GM12878 (cell line): ENCODE data around the gene LENEP. TPM values are rescaled to one million over a fixed set of nuclear protein-coding genes. Genes with fewer than 3 reads are reported as not detected.

ENCODE experiments used
- ATAC-seq: fragments of 200-7000 bp; cut with Tn5 transposase; 3 replicates; pipeline ENCODE4 v1.9.1; 2020; ENCODE audit warnings: mild to moderate bottlenecking, moderate library complexity
- BruUV-seq: library from RNA; stranded (reverse); fragments of 400-500 nt; replicated peaks from 2 replicates; lab custom pipeline; 2021; lab: Mats Ljungman, UMichigan
- CTCF ChIA-PET: fragments of 300-600 bp; sonication (Branson Sonifier 250); formaldehyde crosslinking; extraction: SDS; loops from one replicate; lab custom pipeline; 2021; ENCODE audit warnings: inconsistent platforms; lab: Yijun Ruan, JAX
- POLR2A ChIA-PET: fragments of 350-600 bp; formaldehyde crosslinking; extraction: SDS; loops from one replicate; lab custom pipeline; 2021; ENCODE audit warnings: inconsistent platforms; lab: Charles Lee
- RAD21 ChIA-PET: fragments of 300-600 bp; sonication (Branson Sonifier 250); formaldehyde crosslinking; loops from one replicate; lab custom pipeline; 2023; ENCODE audit warnings: antibody characterized with exemption; ENCODE audit not compliant: unreplicated experiment; lab: Charles Lee
- SMC1A ChIA-PET: fragments of 300-600 bp; sonication (Branson Sonifier 250); formaldehyde crosslinking; loops from one replicate; lab custom pipeline; 2023; ENCODE audit not compliant: unreplicated experiment, uncharacterized antibody; lab: Charles Lee
- DNase-seq: peaks from one replicate; pipeline ENCODE4 v3.0.0-alpha.2; 2011; ENCODE audit warnings: low read depth, low spot score
- FAIRE-seq: peaks from 3 replicates; lab custom pipeline; 2011; peaks lifted over from hg19 to GRCh38; lab: Jason Lieb, UNC
- H2AFZ ChIP-seq: 2 replicates; pipeline ENCODE4 v1.6.0; 2011; ENCODE audit warnings: low read depth, low read length, control low read depth; ENCODE audit not compliant: control insufficient read depth
- H3K27ac ChIP-seq: 2 replicates; pipeline ENCODE4 v1.5.1; 2011; ENCODE audit warnings: control low read depth; ENCODE audit not compliant: control insufficient read depth, insufficient read depth
- H3K27me3 ChIP-seq, 2 experiments: replicated peaks in 1 of 2; 2 replicates each; pipeline versions ENCODE4 v1.6.0 to v1.6.1; 2011; ENCODE audit warnings: low read length in 1 of 2; ENCODE audit not compliant: control insufficient read depth in 2 of 2, insufficient read depth in 2 of 2
- H3K36me3 ChIP-seq, 2 experiments: 2 replicates each; pipeline ENCODE4 v1.5.1; 2011; ENCODE audit warnings: low read length in 1 of 2; ENCODE audit not compliant: control insufficient read depth in 2 of 2, insufficient read depth in 2 of 2
- H3K4me1 ChIP-seq: 2 replicates; pipeline ENCODE4 v1.6.1; 2011; ENCODE audit warnings: mild to moderate bottlenecking, low read length, moderate library complexity, mixed read lengths; ENCODE audit not compliant: control insufficient read depth, insufficient read depth
- H3K4me2 ChIP-seq: 2 replicates; pipeline ENCODE4 v1.6.0; 2011; ENCODE audit warnings: control low read depth; ENCODE audit not compliant: control insufficient read depth, insufficient read depth
- H3K4me3 ChIP-seq: fragments of 200-600 bp; sonication (generic); 2 replicates; pipeline ENCODE4 v1.5.1; 2016
- H3K79me2 ChIP-seq: 2 replicates; pipeline ENCODE4 v1.6.0; 2011; ENCODE audit warnings: low read length; ENCODE audit not compliant: control insufficient read depth, insufficient read depth
- H3K9ac ChIP-seq: 2 replicates; pipeline ENCODE4 v1.8.0; 2011; ENCODE audit warnings: low read length, control low read depth, mixed read lengths; ENCODE audit not compliant: control insufficient read depth, insufficient read depth
- H3K9me3 ChIP-seq: replicated peaks from 3 replicates; pipeline ENCODE4 v1.5.1; 2011; ENCODE audit warnings: mild to moderate bottlenecking, low read length; ENCODE audit not compliant: control insufficient read depth, insufficient read depth
- H4K20me1 ChIP-seq: 2 replicates; pipeline ENCODE4 v1.6.0; 2011; ENCODE audit not compliant: control insufficient read depth, insufficient read depth
- BCL3 ChIP-seq: IDR thresholded peaks from 2 replicates; pipeline ENCODE4 v1.6.1; 2011; ENCODE audit warnings: borderline replicate concordance, low read depth, mild to moderate bottlenecking, moderate library complexity, low read length; ENCODE audit not compliant: insufficient read depth, poor library complexity, severe bottlenecking
- CHD1 ChIP-seq: IDR thresholded peaks from 2 replicates; pipeline ENCODE4 v1.6.1; 2012; ENCODE audit warnings: low read depth, low read length, improper control_type of control experiment
- GABPA ChIP-seq: IDR thresholded peaks from 2 replicates; pipeline ENCODE4 v1.6.1; 2014; ENCODE audit warnings: antibody characterized with exemption, low read depth, mild to moderate bottlenecking, inconsistent platforms
- NFYB ChIP-seq: IDR thresholded peaks from 2 replicates; pipeline ENCODE4 v1.6.1; 2011; ENCODE audit warnings: low read depth, mild to moderate bottlenecking, low read length, improper control_type of control experiment, moderate library complexity; ENCODE audit not compliant: insufficient read depth
- REST ChIP-seq: IDR thresholded peaks from 2 replicates; pipeline ENCODE4 v1.6.1; 2012; ENCODE audit warnings: mild to moderate bottlenecking, low read depth, low read length
- SIN3A ChIP-seq: IDR thresholded peaks from 2 replicates; pipeline ENCODE4 v1.6.1; 2012; ENCODE audit warnings: low read depth, low read length, improper control_type of control experiment
- TAF1 ChIP-seq: IDR thresholded peaks from 2 replicates; pipeline ENCODE4 v1.6.1; 2011; ENCODE audit warnings: mild to moderate bottlenecking, low read depth, low read length, borderline replicate concordance
- WGBS: methylation state at CpG from one replicate; pipeline ENCODE4 v1.1.6; 2016; ENCODE audit warnings: low lambda C conversion rate; ENCODE audit not compliant: insufficient replicate concordance, insufficient coverage; ENCODE audit errors: missing lambda C conversion rate; 5-methylcytosine and 5-hydroxymethylcytosine counted together
- in situ Hi-C: fragments of 300-500 bp; cut with MboI; formaldehyde crosslinking; loops from 9 replicates; pipeline ENCODE4 v1.14.3; 2018; ENCODE audit warnings: mixed read lengths
- intact Hi-C: fragments of 100-400 bp; cut with micrococcal nuclease; formaldehyde crosslinking; loops from one replicate; pipeline ENCODE4 v1.14.2; 2022; ENCODE audit not compliant: unreplicated experiment
- polyA plus RNA-seq, 11 experiments: library from polyadenylated mRNA; depleted of rRNA in 4 of 11; unstranded in 6 of 11; stranded (reverse) in 5 of 11; fragments of >200 nt; fragmentation: Nextera tagmentation in 4 of 11; fragmentation: Illumina TruSeq in 1 of 11; extraction: Ambion mirVana in 4 of 11; extraction: Trizol in 1 of 11; gene quantifications; 1 replicate in 1 of 11; 2 replicates in 10 of 11; pipeline versions ENCODE4 v1.2.1 to v1.2.3, GENCODE V29; 2011 to 2016; ENCODE audit warnings: inconsistent platforms in 2 of 11, missing spikeins in 2 of 11, low read depth in 1 of 11
- total RNA-seq, 4 experiments: library from RNA; depleted of rRNA in 3 of 4; stranded (reverse); fragments of >200 nt in 3 of 4; fragmentation: Illumina TruSeq in 1 of 4; extraction: Trizol in 1 of 4; gene quantifications; 2 replicates each; pipeline versions ENCODE4 v1.2.1 to v1.2.3, GENCODE V29; 2013 to 2021

The LENEP gene
- total and polyA plus RNA-seq, 10 of the 15 experiments (the other 5 are each of a cell fraction or from before 2014, with no cell fraction given): 0.27 to 1.1 (median 0.64) TPM; not detected in 7

GRCh38 chr1:155022136-155022926, 28.9 kb downstream of the LENEP start:
- CTCF ChIA-PET: interaction anchor here (0.7 to 2.8 kb wide), 6 partner anchors 28 to 171 kb away, joined by 3 to 9 read pairs (median 3); partner anchors contain the start of gene ADAM15
- Histone ChIP-seq H3K9me3 (no peaks in the 10 kb centered on the region), H3K79me2 (no peaks in the 10 kb centered on the region; the same call in 1 of the 2 replicates), H3K9ac (no peak overlapping the region), H3K4me2 (no peak overlapping the region), H3K4me3 (no peak overlapping the region), H3K36me3 (no peaks in the 10 kb centered on the region), H2AFZ (no peak overlapping the region), H4K20me1 (no peaks in the 10 kb centered on the region), H3K27me3 (no peaks in the 10 kb centered on the region; a peak in 1 of 4 replicates), H3K27ac (no peak overlapping the region), H3K4me1 (peaks cover 8% of the 10 kb centered on the region)
- POLR2A ChIA-PET: interaction anchor here (0.5 to 1.6 kb wide), 3 partner anchors 12 to 32 kb away, joined by 3 to 5 read pairs (median 3); no protein-coding TSS in a partner anchor
- DNase-seq (no peak), FAIRE-seq (no peak), ATAC-seq (no peak)
- intact Hi-C loops: no loop called here
- WGBS: 50% methylated on average over 8 of the region's 8 CpGs
- in situ Hi-C loops: no loop called here
- no TSS peak for BruUV-seq
- TF ChIP-seq GABPA (no peak), BCL3 (no peak), NFYB (no peak), CHD1 (no peak), SIN3A (no peak), TAF1 (no peak), REST (no peak)
- SMC1A ChIA-PET: interaction anchor here (0.7 to 0.9 kb wide), 2 partner anchors 28 to 61 kb away, joined by 3 to 4 read pairs; partner anchors contain the start of genes ADAM15 and PYGO2
- RAD21 ChIA-PET: interaction anchor here (1.6 kb wide), 1 partner anchor 22 kb away, joined by 5 read pairs; no protein-coding TSS in a partner anchor
